ENCODE data around the gene GMDS.

Gene GMDS

GRCh38 chr6:1651362-1651761 lies 594.0 kb downstream of the GMDS start:
- DNase-seq (ENCODE audit: low read depth in 2 of 2): no peak

DNA sequence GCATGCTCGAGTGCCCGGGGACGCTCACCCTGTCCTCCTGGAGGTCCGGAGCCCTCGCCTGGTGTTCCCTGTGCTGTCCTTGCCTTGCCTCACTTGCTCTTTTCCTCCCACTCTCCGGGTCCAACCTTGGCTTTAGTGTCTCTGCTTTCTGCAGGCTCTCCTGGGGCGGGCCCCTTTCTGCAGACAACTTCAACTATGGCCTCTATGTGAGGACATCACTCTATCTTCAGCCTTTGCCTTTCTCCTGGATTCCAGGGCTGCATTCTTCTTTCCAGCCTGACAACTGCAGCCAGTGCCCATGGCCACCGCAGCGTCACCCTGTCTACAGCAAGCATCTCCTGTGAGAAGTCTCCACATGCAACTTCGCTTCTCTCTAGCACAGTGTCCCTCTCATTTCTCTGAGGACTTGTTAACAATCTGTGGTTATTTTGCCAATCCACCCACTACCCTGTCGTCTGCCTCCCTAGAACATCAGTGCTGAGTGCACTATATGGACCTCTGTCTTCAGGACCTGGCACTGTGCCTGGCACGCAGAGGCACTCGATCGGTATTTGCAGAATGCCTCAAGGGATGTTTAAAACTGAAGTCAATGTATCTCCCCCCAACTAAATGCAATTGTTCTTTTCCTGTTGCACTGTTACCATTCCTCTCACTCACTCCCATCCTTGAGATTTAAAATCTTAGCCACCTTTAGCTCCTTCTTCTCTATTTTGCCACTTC lies 599.8 kb downstream of the GMDS start:
- no peak for DNase-seq (ENCODE audit: low read depth in 2 of 2)

- no peak for DNase-seq (ENCODE audit: low read depth in 2 of 2)
These were observed 600.8 kb downstream of the GMDS start for GRCh38 chr6:1644516-1645060.

DNA sequence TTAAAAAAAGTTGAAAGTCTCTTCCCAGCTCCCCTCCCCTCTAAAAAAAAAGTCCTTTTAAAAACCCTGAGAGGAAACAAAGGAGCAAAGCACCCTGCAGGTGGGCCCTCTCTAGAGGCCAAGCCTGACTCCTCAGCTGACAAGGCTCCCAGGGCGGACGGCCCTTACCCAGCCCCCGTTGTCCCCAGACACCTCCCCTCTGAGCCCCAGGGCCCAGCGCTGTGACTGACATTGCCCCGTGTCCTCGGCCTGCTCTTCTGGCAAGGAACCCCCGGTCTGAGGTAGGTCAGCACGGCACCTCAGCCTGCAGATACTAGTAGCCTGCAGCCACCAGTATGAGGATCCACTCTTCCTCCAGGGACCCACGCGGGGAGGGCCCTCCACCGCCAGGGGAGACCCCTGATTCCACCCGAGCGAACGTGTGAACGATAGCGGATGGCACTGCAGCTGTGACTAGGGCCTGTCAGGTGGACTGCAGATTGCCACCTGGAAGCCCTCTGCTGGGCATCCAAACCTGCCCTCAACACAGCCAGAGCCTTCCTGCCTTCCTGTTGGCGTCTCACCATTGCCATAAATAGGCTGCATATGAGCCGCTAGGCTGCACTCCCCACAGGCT lies 601.5 kb downstream of the GMDS start:
- DNase-seq (ENCODE audit: low read depth in 2 of 2): no peak

GRCh38 chr6:1643111-1643510 lies 602.3 kb downstream of the GMDS start:
- no peak for DNase-seq (ENCODE audit: low read depth in 2 of 2)

- no peak for DNase-seq (ENCODE audit: low read depth in 2 of 2)
These were observed 604.0 kb downstream of the GMDS start for GRCh38 chr6:1641343-1641885.

GRCh38 chr6:1640476-1640875 lies 604.9 kb downstream of the GMDS start:
- no peak for DNase-seq (ENCODE audit: low read depth in 2 of 2)

DNA sequence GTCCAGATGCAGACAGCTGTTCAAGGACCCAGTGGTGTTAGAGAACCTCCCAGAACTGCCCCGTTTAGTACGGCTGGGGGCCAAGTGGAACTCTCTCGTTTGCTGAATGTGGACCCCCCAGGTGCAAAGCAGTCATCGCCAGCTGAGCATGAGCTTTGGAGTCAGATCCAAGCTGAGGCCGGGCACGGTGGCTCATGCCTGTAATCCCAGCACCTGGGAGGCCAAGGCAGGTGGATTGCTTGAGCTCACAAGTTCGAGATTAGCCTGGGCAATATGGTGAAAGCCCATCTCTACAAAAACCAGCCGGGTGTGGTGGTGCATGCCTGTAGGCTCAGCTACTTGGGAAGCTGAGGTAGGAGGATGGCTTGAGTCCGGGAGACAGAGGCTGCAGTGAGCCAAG lies 606.0 kb downstream of the GMDS start:
- no peak for DNase-seq (ENCODE audit: low read depth in 2 of 2)

DNA sequence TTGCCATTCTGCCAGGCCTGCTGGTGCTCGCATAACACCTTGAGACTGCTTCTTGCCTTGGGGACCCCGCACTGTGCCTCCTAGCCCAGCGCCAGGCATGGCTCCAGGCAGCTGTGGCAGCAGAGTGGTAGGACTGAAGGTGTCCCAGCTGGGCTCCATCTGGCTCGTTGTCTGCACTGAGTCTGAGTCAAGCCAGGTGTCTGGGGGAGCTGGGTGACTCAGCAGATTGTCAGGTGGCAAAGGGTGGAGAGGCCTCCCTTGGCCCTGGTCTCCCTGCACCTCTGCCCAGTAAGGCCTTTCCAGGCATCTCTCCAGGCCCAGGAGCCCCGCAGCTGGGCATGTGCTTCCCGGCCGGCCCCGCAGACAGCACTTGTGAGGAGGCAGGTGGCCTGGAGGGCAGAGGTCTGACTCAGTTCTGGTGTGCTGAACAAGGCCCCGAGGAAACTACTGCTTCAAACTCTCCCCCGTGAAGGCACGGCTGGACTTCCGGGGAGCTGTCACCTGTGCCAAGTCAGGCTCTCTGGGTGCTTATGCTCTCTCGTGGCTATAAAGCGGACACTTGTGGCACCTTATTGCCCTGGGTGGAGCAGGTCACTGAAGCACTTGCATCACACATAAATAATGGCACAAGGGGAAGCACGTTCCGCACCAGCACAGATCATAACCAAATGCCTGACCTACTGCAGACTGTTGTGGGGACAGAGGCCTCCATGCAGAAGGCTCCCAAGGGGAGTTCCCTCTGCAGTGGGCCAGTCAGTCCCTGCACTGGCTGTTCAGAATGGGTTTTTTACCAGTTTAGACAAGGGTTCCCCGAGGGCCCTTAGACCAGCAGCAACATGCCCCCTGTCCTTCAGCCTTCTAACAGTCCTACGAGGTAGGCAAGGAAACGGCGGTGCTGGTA lies 608.2 kb downstream of the GMDS start:
- DNase-seq (ENCODE audit: low read depth in 2 of 2): no peak

GRCh38 chr6:1636272-1636825 lies 609.1 kb downstream of the GMDS start:
- no peak for DNase-seq (ENCODE audit: low read depth in 2 of 2)

- no peak for DNase-seq (ENCODE audit: low read depth in 2 of 2)
These were observed 609.9 kb downstream of the GMDS start for GRCh38 chr6:1635305-1636010.

DNA sequence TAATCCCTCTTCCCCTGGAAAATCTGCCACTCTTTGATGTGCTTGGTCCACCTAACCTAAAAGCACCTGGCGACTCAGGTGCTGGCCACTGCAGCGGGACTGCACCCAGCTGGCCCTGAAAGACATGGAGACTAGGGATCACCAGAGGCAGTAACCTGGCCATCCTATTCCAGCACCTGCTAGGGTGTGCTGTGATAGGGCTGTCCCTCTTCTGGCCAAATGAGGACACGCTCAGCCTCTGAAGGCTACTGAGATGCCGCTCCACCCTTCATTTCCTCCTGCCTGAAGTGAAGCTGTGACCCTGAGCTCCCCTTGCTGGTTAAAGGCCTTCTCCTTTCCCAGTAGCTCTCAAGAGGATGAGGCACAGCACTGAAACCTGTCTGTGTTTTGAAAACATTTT lies 611.3 kb downstream of the GMDS start:
- no peak for DNase-seq (ENCODE audit: low read depth in 2 of 2)

DNA sequence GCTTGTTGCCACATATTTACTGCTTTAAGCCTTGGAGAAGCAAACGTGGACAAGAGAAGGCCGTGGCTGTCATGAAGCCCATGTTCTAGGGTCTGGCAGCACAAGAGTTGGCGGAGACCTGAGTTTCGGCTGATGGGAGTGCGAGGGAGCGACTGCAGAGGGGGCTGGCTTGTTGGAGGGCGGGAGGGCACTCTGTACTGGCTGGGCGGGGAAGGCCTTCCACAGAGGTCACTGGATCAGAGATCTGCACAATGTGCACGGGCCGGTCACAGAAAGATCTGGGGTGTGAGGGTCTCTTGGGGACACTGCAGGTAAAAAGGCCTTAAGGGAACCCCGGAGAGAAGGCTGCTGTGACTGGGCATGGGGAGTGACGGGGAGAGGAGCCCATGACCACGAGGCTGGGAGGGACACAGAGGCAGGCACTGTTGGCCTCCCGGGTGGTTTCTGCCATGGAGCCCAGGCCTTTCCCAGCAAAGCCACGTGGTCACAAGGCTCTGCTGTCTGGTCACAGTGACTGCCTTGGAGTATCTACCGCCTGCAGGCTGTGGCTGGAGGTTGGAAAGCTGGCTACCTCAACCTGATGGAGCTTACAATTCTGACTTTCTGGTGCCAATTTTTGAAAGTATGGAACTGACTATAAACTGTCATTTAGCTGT lies 611.9 kb downstream of the GMDS start:
- no peak for DNase-seq (ENCODE audit: low read depth in 2 of 2)

DNA sequence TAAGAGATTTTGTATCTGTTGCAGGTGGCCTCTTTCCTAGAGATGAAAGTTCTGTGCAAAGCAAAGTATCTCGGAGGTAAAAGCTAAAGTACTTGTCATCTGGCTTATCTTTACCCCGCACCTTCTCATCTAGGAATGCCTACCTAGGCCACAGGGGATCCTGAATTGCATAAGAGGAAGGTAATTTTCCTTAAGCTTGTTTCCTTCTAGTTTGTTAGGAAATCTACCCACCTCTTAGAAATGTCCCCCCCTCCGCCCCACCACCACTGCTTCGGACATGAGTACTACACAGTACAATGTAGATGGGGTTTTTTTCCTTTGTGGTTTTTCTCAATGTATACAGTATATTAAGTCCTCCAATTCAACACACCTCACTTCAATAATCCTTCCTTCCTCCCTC lies 614.2 kb downstream of the GMDS start:
- no peak for DNase-seq (ENCODE audit: low read depth in 2 of 2)

GRCh38 chr6:1630771-1631217 lies 614.6 kb downstream of the GMDS start:
- no peak for DNase-seq (ENCODE audit: low read depth in 2 of 2)

- DNase-seq (ENCODE audit: low read depth in 2 of 2): no peak
These were observed 615.1 kb downstream of the GMDS start for GRCh38 chr6:1630212-1630770.

DNA sequence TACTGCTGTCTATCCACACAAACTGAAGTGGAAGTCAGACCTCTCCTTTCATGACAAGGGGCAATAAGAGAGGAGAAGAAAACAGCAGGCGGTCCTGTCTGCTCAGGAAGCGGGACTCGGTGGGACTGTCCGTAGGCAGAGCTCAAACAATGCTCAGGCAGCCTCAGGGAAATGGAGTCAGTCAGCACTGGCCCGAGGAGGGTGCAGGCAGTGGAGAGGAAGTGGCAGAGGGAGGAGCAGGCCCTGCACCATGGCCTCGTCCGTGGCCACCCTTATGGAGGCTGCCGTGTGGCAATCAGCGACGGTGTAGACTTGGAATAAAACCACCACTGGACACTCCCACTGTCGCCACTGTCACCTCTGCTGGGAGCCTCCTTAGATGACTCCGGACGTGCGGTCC lies 616.1 kb downstream of the GMDS start:
- no peak for DNase-seq (ENCODE audit: low read depth in 2 of 2)

- no peak for DNase-seq (ENCODE audit: low read depth in 2 of 2)
These were observed 617.4 kb downstream of the GMDS start for GRCh38 chr6:1627827-1628560.

DNA sequence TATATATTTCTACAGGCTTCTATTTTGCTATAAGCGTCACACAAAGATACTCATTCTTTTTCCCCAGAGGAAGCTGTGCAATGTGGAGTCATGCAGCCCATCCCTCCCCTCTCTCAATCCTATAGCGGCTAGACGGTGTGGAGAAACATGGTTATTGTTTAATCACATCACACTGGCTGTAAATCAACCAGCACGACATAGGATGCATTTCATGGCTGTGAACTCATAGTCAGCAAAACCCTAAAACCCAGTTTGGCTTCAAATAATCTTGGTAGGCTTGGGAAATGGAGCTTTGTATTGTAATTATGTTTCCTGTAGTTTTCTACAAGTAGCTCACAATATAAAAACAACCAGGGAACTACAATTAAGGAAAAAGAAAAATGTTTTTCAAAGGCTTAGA lies 618.9 kb downstream of the GMDS start:
- no peak for DNase-seq (ENCODE audit: low read depth in 2 of 2)

Data from stimulated activated CD8-positive, alpha-beta memory T cell treated with anti-CD3 and anti-CD28 coated beads, Interleukin-15, amount 100 ng/mL, for 48 hours (primary cell).